ENCODE data around the gene POLG. TPM values are rescaled to one million over a fixed set of nuclear protein-coding genes. Genes with fewer than 3 reads are reported as not detected.

The POLG gene
- total RNA-seq, result 42.3 and 63.7 TPM in 2 replicates

DNA sequence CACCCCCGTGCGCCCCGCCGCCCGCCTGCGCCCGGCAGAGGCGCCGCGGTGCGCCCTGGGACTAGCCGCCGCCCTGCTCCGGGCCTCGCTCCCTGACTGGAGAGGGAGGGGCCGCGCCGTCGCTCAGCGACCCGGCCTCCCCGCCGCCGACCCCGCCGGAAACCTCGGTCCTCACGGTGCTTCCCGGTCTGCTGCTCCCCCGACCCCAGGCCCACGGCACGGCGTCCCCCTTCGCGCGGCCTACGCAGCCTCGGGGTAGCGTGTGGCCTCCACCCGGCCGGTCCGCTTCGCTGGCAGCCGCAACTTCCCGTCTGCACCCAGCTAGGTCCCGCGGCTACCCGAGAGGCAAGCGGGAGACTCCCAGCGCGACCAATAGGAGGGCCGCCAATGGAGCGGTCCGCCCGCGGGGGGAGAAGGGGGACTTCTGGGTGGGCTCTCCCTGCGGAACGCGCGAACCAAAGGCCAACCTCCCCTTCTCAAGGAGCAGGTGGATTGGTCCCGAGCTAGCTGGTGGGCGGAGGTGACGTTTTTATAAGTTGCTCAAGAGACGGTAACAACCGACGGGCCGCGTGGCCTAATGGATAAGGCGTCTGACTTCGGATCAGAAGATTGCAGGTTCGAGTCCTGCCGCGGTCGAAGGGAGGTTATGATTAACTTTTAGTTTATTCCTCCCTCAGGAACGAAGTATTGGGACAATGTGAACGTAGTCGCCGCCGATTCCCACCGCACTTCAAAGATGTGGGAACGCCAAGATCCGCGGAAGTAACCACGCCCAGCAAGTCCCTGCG lies at the start of gene POLG:
Gene POLG (minus strand): TSS at position 315 of the 788 bp plus-strand sequence. CDS start 1,070 bp downstream, outside the sequence.
- DNase-seq (ENCODE audit: low read depth in 2 of 2), result peak; percentile 100

DNA sequence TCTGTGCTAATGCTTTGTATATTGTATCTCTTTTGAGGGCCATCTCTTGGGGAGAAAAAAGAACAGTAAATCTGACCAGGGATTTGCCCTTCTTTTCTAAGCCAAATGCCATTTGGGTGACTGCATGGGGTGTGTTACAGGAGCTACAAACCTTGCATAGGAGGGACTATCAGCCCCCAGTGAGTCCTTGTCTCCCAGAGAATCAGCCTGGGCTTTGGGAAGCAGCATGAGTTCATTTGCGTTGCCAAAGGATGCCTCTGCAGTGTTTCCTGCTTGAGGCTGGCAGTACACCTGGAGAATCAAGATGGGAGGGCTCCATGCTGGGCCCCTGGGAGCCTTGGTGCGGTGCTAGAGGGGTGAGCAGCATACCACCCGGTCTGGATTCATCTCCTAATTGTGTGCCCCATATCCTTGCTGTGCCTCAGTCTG lies 49.6 kb upstream of the POLG start:
- no peak for DNase-seq (ENCODE audit: low read depth in 2 of 2)

DNA sequence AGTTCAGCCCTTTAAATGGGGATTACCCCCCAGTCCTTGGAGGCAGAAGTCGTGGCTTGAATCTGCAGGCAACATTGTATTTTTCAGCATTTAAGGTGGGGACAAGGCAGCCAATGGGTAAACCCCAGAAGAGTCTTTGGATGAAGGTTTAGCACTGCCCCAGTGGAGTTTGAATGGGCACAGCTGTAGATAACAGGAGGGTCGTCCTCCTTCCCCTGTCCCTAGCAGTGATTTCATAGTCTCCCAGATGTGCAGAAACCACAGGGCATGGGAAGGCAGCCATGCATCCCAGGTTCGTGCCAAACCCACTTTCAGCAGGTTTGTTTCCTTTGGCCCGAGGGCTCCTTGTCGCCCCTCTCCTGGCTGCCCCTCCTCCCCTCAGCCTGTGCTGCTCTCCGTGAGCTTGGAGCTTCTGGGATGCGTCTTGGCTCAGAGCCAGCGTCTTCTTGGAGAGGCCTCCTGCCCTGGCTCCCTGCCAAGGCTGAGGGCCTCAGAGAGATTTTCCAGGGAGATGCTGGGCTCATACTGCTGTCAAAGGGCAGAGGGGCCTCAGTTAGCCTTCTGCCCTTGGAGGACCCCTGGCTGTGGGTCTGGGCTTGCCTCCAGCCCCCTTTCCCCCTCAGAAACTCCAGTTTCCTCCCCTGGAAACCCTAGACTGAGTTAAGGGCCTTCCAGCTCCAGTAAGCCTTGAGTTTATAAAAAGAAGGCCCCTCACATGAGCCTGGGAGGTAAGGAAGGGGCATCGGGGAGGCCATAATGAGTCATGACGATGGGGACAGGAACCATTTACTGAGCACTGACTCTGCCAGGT lies 48.9 kb upstream of the POLG start:
- peak in 1 of 2 donors; percentile 36 for DNase-seq (ENCODE audit: low read depth in 2 of 2)

DNA sequence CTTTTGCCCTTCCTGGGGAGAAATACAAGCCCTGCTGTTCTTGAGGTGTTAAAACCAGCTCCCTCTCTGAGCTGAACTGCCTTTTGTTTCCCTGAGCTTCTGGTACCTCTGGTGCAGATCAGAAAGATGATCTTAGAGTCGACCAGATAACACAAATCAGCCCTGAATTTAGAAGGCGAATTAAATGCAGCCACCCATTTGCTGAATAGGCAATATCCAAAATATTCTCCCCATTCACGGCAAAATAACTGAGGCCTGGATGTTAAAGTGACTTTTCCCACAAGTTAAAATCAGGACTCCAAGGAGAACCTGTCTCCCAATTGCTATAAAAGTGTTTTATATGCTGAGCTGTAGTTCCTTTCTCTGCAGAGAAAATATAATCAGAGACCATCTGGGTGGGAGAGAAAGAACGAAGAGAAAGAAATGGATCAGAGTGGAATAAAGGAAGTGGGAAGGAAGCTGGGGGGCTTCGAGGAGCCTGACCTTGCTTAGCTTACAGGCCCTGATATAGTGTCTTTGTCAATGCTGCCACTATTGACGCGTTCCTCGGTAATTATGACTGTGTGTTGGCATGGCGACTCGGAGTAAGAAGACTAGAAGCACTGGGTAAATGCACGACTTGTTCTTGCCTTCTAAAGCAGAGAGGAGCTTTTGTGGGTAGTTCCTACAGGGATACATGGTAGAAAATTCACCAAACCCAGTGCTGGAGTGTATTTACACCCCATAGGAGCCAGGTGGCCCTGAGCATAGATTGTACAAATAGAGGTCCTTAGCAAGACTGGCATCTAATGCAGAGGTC lies 47.5 kb upstream of the POLG start:
- no peak for DNase-seq (ENCODE audit: low read depth in 2 of 2)

DNA sequence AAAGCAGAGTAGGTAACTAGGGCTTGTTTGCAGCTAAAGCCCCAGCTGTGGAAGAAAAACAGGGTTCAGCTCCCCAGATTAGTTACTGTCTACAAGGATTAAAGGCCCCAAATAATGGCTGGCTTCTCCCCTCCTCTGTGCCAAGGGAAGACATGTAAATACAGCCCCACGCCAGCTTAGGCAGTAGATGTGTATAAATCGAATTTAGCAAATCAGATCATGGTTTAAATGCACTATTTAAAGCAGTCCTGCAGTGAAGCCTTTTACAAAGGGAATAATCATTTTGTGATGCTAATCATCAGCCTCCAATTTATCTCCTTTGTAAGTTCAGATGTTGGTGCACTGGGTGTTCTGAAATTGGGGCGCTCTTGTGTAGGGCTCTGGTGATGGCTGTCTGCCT lies 46.7 kb upstream of the POLG start:
- DNase-seq (ENCODE audit: low read depth in 2 of 2), result no peak

DNA sequence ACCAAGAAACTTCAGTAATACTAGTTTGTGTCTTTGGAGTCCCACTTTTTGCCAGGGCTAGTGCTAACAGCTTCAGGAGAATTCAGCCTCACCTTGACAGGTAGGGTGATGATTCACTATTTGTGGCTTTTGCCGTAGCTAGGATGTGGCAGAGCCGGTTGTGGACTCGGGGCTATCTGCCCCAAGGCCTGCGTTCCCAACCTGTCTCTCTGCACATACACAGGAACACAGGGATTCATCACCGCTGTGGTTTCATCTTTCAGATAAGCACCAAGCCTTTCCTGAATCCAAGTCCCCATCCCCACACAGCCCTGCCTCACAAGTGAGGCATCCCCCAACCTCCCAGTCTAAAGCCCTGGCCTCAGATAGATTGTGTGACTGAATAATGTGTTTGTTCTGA lies 45.2 kb upstream of the POLG start:
- no peak for DNase-seq (ENCODE audit: low read depth in 2 of 2)

DNA sequence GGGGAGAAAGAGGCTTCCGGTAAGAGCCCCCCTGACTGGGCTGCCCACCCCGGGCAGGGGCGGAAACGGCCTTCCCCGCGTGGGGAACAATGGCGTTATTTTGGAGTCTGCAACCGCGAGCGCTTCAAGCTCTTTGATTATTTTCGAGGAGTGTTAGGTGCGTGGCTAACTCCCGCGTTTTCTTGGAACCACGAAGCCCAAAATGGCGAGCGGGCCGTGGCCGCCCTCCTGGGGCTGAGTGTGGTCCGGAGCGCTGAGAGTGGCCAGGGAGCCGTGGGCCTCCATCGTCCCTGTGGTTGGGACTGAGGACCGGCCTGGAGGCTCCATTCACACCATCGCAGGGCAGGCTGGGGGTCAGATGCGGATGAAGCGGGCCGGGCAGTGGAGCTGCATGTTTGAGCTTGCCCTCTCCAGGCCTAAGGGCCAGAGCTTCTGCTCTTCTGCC lies 44.6 kb upstream of the POLG start:
- DNase-seq (ENCODE audit: low read depth in 2 of 2), result no peak

DNA sequence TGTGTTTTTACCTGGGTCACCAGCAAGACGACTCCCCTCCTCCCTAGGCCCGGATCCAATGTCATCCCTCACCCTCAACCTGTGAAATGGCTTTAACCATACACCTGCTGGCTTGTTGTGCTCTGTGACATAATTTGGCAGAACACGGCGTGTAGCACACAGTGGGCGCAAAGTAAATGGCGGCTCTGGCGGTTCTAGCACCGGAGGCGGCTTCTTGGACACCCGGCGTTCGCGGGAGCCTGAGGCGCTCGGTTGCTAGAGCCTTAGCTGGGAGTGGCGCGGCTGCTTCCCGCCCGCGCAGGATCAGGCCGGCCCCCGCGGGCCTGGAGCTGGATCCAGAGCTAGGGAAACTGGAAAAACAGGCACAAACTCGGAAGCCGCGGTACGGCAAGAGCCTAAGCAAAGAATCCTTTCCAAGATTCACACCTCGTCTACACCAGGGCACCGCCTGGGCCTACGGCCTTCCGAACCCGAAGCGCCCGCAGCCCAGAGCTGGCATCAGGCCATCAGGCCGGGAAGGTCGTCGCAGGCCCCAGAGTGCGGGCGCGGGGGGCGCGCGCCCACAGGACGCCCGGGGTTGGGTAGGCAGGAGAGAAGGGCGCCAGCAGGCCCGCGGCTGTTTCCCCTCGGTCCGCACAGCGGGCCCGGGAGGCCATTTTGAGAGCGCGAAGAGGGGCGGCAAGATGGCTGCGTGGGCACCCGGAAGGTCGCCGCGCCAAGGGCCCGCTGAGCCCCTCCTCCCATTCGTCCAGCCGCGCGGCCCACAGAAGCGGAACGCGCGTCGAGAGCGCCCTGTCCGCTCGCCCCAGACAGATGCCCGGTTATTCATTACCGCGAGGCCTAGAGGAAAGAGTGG lies 43.9 kb upstream of the POLG start:
- no peak for DNase-seq (ENCODE audit: low read depth in 2 of 2)

DNA sequence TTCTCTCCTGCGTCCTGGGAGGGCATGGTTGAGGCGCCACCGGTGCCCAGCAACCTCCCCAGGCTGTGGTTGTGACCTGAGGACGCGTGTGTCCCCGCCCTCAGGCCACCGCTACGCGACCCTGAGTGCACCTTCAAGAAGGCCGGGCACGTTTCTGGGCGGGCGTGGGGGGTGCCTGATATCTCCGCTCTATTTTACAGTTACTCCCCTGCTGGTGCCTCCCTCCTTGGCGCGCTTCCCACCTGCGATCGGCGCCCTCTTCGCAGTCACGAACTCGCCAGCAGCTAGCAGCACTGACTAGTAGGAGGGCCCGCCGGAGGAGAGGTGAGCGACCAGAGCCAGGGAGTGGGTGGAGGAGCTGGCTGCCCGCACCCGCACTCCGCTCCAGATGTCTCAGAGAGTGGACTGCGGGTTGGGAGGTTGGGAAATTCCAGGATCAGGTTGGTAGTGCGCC lies 43.2 kb upstream of the POLG start:
- no peak for DNase-seq (ENCODE audit: low read depth in 2 of 2)

DNA sequence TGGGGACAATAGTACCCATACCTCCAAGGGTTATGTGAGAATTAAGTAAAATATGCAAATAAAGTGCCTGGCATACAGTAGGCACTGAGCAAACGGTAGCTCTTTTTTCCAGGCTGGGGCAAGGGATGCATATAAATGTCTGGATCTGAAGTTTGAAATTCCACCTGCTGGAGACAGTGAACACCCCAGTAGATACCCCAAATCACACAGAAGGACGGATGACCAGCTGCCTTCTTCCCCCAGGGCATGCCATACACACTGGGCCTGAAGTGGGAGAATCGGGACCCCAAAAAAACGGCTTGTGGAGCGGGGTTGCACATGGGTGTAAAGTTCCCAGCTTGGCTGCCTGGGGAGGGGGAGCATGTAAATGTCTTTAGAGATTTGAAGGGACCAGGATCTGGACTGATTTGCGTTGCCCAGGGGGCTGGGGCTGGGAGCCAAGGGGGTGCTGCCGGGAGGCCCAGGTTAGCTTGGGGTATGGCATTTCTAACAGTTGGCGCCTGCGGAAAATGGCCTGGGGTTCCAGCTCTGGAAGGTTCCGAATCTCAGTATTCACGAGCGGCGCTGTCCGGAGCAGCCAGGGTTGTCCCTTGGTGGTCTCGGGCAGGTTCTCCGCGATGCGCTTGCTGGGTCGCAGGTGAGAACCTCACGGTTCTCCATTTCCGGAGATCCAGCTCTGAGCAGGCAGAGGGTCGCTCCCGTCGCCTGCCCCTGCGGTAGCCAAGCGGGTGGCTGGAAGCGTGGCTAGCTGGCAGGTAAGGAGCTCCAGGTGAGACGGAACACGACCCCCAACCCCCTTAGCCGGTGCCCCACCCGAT lies 42.6 kb upstream of the POLG start:
- DNase-seq (ENCODE audit: low read depth in 2 of 2), result no peak

DNA sequence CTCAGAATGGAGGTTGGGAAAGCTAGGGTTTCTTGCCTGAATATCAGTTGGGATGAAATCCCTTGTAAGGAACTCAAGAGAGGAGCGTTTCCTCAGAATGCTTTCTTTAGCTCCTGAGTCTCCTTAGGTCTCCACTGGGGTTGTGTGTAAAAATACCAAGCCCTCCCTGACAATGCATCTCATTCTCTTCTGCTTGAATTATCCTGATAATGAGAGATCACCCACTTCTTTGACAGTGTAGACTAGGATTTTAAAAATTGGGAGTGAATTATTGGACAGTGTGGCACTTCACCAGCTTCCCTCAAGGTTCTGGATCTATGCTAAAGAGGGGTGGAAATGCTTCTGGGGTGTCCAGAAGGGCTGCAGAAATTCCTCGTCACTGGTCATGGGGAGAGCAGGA lies 41.8 kb upstream of the POLG start:
- no peak for DNase-seq (ENCODE audit: low read depth in 2 of 2)

DNA sequence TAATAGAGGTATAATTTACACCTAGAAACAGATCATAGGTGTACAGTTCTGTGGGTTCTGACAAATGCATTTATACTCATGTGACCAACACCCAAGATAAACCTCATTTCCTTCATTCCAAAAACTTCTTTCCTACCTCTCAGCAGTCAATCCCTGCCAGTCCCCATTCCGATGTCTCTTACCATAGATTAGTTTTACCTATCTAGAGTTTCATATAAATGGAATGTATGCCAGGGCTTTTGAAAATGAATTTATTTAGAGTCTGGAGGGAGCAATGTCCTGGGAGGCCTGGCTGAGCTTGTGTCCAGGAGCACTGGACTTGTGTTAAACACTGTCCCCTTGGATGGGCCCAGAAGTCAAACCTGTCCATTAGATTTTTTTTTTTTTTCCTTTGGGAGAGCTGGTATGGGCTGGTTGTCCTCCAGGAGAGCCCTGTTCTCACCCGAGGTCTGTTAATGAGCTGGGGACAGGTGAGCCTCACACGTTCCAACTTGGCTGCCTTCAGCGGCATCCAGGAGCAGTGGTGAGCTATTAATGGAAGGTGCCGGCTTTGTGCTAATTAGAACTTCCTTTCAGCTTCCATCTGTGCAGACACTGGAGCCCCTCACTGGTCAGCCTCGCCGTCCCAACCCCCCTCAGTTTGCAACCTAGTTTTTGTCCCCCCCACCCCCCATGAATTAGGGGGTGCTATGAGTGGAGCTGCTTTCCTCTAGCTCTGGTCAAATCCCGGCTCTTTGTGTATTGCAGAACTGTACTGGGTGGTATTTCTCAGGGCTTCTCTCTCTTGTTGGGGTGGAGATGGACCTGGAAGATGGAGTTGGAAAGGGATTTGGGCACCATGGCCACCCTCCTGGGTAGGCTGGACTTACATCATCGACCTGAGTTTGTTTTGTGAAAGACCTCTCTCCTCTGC lies 40.7 kb upstream of the POLG start:
- DNase-seq (ENCODE audit: low read depth in 2 of 2), result no peak

DNA sequence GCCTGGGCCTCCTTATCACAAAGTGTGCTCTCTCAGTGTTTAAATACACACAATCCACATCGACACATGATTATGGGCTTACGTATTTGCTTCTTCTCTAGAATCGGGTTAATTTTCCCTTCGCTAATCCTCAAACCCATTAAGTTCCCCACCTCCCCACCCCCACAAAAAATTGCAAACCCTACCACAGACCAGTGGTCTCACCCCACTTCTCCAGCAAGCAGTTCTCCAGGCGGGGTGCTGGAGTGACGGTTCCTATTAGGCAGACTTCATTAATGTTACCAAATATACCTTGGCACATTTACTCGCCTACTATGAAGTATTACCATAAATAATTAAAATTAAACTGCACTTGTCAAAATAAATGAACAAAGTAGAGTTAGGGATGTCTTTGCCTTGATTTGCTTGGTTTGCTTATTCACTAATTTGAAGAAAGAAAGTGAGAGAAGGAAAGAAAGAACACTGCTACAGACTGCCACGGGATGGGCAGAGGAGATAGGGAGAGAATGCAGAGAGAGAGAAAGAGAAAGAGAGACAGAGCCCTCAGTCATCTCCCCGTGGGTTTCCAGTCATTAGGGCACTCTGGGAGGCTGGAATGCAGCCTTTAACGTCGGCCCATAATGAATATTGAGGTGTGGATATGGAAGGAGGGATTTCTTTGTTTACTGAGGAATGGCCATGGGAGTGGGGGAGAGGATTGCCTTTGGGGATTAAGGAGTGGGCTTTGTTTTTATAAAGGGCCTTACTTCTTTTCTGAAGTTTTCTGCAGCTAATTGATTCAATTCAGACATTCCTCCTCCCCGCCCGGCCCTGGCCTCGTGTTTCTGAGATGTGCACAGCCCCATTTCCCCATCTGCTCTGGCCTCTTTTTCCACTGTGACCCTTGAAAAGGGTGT lies 39.7 kb upstream of the POLG start:
- no peak for DNase-seq (ENCODE audit: low read depth in 2 of 2)

DNA sequence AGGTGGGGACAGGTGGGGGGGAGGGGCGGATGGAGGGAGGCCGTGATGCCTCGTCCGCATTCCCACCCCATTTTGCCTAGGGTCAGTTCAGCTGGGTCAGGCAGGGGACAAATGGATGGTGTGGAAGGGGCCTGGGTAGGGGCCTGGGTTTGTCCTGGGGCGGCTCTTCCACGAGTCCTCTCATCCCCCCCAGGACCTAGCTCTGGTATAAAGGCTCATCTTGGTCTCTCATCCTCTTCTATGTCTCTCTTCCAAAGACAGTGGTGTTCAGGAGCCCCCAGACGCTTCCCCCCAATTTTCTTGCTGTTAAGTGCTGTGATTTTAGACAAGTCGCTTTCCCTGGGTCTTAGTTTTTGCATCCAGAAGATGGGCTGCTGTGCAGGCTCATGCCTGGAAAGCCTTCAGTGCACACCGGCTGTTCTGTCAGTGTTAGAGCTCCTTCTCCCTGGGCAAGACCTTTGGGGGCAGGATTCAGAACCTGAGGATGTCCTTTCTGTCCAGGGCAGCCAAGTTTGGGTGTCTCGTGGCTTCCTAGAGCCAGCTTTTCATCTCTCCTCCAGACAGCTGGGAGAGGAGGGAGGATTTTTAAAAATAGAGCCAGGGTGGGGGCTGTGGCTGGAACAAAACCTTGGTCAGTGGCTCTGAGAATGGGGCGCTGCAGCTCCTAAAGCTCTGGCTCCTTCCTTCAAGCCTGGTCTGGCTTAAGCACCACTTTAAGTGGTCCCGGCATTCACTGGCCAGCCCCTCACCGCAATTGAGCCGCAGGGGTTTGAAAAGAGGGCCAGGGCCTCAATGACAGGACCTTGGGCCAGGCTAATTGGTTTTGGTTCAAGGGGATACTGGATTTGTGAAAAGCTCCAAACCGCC lies 37.7 kb upstream of the POLG start:
- DNase-seq (ENCODE audit: low read depth in 2 of 2), result no peak

DNA sequence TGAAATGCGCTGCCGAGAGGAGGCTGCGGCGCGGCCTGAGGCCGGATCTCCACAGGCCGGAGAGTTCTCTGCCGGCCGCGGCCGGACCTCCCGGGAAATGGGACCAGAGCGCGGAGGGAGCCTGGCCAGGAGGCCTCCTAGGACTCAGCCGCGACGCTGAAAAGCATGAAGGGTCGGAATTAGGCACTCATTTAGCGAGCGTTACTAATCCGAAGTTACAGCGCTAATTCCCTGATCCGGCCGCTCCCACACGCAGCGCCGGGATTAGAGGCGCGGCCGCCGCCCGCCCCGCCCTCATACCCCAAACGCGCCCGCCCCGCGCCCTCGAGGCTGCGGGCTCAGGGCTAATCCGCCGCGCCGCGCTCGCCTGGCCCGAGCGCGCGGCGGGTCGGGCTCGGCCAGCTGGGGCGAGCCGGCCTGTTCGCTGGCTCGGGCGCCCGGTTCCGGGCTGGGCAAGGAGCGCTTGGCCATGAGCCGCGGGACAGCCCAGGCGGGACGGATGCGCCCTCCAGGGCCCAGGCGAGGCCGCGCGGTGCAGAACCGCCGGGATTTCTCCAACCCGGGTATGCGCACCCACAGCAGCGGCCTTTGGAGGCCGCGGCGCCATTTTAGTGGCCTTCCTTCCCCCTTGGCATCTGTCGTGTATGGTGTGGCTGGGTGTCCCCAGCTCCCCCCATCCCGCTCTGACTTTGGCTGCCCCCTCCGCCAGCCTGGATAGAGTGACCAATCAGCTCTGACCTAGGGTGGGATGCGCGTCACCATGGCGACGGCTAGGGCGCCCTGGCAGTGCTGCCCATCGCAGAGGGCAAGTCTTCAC lies 36.8 kb upstream of the POLG start:
- DNase-seq (ENCODE audit: low read depth in 2 of 2), result peak in 1 of 2 donors; percentile 30

DNA sequence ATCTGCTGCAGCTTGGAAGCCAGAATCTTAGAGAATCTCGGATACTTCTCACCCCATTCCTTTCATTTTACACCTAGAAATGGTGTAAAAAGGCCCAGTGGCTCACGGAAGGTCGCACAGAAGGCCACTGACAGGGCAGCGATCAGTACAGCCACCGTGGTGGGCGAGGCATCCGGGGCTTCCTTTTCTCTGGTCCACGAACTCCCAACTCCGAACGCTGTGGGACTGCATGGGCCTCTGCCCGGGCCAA lies 36.3 kb upstream of the POLG start:
- DNase-seq (ENCODE audit: low read depth in 2 of 2), result no peak
